Breast epithelium (tissue), 3 donors: ENCODE measurements around the gene FRS2.

Experiments
- CTCF ChIP-seq, 3 donors: fragments of 450-650 bp; IDR thresholded peaks; one replicate each; pipeline ENCODE4 v1.5.1; 2016 to 2017; ENCODE audit warnings: antibody characterized with exemption in 3 of 3, mild to moderate bottlenecking in 3 of 3, moderate library complexity in 3 of 3
- POLR2A ChIP-seq: fragments of 450-650 bp; IDR thresholded peaks from one replicate; pipeline ENCODE4 v1.6.1; 2016; ENCODE audit warnings: antibody characterized with exemption, mild to moderate bottlenecking, moderate library complexity
- POLR2AphosphoS5 ChIP-seq, 3 donors: sonication (generic); formaldehyde crosslinking; IDR thresholded peaks; one replicate each; pipeline ENCODE4 v1.6.1; 2017; ENCODE audit warnings: antibody characterized with exemption in 3 of 3

- TF ChIP-seq CTCF (IDR thresholded peaks at IDR 0.05) (no peak), POLR2AphosphoS5 (IDR thresholded peaks at IDR 0.05) (no peak), POLR2A (no peak)
Observed at GRCh38 chr12:69480698-69481097, 10.5 kb downstream of the FRS2 start.
